Occipital lobe (tissue), 2 donors: ENCODE results near the gene ISYNA1. TPM values are rescaled to one million over a fixed set of nuclear protein-coding genes. Genes with fewer than 3 reads are reported as not detected.

Experiments used
- DNase-seq: peaks from one replicate; lab custom pipeline; 2025; lab: John Stamatoyannopoulos, UW
- total RNA-seq: library from RNA; depleted of rRNA; stranded (reverse); fragments of >200 nt; gene quantifications from one replicate; pipeline ENCODE4 v1.2.3, GENCODE V29; 2014

ISYNA1 gene
- 95.1 TPM for total RNA-seq

GRCh38 chr19:18437491-18438330 is at the start of gene ISYNA1:
Gene ISYNA1, minus strand, starts transcription at chr19:18438133. Its CDS starts 154 bp downstream, at chr19:18437979.
- no peak for DNase-seq

GRCh38 chr19:18486746-18487145 is 48.8 kb upstream of the ISYNA1 start:
- DNase-seq, result no peak

DNA sequence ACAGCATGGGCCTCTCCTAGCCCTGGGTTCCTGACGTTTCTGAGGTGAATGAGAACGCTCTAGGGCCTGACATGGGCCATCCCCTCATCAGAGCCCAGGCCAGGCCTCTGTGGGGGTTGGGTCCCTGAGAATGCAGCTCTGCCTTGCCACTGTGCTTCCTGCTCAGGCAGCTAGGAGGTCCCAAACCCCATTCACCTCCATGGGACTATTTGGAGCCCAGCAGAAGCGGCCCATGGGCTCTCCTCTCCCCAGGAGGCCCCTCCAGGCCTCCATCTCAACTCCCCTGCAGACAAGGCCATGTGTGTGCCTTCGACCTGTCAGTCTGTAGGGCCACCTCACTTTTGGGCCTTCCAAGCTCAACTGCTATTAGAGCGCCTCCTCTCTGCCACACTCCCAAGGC is 47.1 kb upstream of the ISYNA1 start:
- no peak for DNase-seq

DNA sequence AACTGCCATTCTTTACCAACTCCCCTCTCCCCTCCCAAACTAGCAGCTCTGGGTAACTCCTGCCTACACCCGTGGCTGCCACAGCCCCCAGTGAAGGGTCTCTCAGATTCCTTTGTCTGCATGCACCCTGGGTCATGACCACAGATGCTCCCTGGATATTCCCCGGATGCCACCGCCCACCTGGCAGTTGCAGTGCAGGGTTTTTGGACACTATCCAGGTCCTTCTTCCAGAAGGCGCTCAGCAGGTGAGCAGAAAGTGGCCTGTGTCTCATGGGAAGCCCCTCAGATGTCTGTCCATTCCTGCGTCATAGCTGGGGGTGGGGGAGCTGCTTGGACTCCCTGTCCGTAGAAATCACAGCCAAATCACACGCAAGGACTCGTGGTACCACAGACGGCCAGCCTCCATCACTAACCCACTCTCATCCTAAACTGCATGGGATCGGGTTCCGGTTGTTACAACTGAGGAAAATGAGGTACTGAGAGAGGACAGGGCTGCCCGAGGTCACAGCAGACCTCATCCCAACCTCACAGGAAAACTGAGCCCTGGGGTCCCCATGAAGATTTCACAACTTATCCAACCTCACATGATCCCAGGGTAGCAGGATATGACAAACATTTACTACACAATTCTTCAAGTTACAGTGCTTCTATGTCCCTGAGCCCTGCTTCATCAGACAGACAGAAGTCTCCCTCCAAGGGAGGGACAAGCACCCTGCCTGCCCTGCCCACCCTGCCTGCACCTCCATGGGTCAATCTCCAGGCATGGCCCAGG is 45.4 kb upstream of the ISYNA1 start:
- DNase-seq, result no peak

GRCh38 chr19:18481505-18482222 is 43.7 kb upstream of the ISYNA1 start:
- no peak for DNase-seq

DNA sequence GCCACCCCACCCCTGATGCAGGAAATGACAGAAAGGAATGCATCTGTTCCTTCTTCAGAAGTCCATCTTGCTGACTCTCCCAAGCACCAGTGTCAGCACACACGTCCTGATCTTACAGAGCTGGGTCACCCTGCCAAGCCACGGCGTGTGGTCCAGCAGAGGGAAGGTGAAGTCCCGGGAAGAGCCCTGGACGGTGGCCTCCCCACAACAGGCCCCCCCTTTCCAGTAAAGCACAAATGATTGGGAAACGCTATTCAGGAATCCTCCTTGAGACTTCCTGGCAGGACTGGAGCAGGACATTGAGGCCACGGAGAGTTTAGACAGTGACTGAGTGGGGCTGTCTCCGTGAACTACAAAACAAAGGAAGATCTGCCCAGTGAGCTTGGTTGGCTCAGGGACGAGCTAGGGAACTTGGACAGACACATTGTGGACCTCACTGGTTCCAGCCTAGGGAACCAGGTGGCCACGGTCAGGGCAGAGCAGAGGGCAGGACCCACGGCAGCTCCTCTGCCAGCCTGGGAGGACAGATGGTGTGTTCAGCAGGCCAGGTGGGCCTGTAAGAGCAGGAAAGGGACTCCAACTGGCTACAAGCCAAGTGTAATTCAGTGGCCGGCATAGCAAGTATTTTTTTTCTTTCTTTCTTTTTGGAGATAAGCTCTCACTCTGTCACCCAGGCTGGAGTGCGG is 42.2 kb upstream of the ISYNA1 start:
- DNase-seq, result no peak

DNA sequence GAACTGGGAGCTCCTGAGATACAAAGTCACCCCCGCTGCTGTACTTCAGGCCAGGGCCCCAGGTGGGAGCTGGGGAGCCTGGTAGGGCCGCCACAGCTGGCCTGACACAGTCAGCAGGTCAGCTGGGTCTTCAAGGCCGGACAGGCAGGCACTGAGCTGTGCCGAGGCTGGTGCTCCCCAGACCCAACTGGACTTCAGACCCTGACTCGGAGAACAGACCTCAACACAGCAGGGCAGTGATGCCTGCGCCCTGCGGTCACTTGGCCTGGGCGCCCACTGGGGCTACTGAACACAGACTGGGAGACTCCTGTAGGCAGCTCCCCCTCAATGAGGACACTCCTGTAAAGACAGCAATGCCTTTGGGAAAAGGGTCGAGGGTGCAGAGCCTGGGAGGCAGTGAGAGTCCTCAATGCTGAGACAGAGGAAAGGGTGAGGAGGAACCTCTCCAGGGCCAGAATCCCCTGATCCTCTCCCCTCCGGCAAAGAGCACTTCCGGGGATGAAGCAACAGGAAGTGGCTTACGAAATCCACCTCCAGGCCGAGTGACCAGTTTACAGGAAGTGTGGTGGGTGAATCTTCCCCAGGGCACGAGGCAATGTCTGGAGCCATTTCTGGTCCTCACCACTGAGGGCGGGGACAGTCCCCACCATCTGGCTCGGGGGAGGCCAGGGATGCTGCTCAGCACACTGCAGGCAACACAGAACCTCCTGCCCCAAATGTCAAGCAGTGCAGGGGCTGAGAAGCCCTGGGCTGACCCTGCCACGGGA is 40.8 kb upstream of the ISYNA1 start:
- DNase-seq, result no peak

DNA sequence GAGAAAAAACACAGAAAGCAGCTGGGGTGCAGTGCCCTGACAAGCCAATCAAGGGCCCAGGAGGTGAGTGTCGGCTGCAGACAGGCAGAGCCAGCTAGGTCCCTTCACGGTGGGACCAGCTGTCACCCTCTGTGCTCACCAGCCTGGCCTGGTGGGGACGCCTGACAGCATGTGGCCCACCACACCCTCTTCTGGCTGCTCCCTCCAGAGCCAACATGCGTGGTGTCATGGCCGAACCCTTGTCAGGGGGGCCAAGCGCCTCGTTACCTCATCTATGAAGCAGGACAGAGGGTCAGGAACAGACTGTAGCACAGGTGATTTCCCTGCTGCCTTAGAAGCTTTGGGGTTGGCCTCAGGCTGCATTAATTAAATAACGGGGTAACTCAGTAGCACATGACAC is 40.0 kb upstream of the ISYNA1 start:
- no peak for DNase-seq

GRCh38 chr19:18477042-18477779 is 39.3 kb upstream of the ISYNA1 start:
- DNase-seq, result no peak

GRCh38 chr19:18476507-18477041 is 38.6 kb upstream of the ISYNA1 start:
- DNase-seq, result no peak

DNA sequence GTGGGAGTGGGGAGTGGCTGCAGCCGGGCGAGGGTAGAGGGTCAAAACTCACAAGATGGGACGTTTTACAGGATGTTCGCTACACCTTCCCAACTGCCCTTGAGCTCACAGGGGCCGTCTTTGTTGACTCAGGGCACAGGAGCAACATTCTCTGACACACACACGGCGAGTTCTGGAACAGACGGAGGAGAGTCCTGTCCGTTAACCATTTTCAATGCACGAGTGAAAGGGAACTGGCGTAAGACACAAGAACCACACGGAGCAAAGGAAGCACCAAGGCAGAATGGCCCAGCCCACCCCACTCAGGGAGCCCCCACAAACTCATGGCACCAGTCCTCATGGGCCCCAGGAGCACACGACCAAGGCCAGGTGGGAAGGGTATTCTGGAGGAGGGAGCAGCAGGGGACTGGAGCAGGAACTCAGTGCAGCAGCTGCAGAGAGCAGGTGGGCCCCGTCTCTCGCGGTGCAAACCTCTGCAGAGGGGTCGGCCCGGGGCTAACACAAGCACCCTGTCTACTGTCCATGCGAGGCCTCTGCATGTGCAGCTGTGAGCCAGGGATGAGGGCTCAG is 37.9 kb upstream of the ISYNA1 start:
- DNase-seq, result no peak

DNA sequence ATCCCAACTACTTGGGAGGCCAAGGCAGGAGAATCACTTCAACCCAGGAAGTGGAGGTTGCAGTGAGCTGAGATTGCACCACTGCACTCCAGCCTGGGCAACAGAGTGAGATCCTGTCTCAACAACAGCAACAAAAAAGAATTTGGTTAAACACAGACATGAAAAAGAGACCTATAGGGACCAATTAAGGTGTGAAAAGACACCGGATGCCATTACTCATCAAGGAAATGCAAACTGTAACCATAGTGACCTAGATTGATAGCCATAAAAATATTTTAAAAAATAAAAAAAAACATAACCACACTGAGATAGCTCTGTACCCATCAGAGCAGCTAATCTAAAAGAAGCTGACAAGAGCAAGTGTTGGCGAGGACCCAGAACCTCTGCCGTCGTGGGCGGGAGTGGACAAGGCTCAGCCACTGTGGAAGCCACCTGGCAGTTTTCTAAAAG is 37.1 kb upstream of the ISYNA1 start:
- no peak for DNase-seq

DNA sequence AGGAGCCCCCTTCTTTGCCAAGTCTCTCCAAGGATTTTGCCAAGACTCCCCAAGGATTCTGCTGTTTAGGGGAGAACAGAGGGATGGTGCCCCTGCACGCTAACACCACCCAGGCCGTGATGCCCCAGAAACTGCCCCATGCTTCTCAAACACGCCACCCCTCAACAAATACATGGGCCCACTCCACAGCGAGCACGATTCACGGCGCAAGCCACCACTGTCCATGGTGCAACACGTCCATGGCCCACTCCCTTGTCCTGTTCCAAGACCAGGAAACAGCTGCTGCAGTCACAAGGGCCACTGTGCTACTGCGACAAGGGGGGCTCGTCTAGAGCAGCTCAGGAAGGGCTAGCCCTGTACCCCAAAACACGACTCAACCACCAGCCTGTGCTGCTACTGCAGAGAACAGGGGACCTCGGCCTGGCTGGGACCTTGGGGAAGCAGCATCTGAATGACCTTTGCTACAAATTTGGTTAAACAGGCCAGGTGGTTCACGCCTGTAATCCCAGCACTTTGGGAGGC is 36.5 kb upstream of the ISYNA1 start:
- DNase-seq, result no peak

DNA sequence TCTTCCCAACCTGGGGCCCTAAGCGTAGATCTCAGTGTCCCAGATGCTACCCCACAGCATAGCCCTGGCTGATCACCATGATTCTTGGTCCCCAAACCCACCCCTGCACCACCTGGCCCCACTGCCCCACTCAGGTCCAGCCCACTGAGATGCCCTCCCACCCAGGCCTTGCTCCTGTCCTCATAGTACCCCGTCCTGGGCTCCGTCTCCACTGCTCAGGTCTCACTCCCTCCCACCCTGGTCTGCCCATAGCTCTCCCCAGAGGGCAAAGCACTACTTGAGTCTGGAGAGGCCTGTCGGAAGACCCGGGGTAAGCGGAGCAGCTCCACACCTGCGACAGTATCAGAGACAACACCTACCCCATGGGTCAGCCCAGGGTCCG is 35.8 kb upstream of the ISYNA1 start:
- no peak for DNase-seq

GRCh38 chr19:18473003-18473705 is 35.2 kb upstream of the ISYNA1 start:
- no peak for DNase-seq

- DNase-seq, result no peak
These were observed 32.9 kb upstream of the ISYNA1 start for GRCh38 chr19:18470787-18471186.

GRCh38 chr19:18469069-18469846 is 31.3 kb upstream of the ISYNA1 start:
- DNase-seq, result no peak

- DNase-seq, result no peak
These were observed 30.6 kb upstream of the ISYNA1 start for GRCh38 chr19:18468517-18468916.
